ENCODE results near the gene NPR3.

DNA sequence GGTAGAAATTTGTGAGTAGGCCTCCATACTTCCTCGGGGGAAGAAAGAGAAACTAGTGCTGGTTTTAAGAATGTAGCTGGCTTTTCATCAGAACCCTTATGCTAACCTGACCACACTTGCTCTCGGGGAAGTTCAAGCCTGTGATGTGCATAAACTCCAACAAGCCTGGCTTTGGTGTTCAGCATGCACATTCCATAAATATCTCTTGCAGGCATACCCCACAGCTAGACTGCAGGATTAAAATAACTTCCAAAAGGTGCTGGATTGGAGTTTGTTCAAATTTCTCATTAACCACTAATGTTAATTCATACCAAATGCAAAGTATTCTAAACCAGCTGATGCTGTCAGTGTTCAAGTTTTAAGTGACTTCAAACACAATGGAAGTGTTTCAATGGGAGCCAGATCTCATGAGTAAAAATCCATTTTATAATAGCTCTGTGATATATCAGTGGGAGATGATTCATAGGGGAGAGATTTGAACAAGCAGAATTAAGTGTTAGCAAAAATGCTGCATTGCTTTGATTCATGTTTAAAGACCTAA lies 79.4 kb downstream of the NPR3 start:
- TF ChIP-seq, protein P1, sequence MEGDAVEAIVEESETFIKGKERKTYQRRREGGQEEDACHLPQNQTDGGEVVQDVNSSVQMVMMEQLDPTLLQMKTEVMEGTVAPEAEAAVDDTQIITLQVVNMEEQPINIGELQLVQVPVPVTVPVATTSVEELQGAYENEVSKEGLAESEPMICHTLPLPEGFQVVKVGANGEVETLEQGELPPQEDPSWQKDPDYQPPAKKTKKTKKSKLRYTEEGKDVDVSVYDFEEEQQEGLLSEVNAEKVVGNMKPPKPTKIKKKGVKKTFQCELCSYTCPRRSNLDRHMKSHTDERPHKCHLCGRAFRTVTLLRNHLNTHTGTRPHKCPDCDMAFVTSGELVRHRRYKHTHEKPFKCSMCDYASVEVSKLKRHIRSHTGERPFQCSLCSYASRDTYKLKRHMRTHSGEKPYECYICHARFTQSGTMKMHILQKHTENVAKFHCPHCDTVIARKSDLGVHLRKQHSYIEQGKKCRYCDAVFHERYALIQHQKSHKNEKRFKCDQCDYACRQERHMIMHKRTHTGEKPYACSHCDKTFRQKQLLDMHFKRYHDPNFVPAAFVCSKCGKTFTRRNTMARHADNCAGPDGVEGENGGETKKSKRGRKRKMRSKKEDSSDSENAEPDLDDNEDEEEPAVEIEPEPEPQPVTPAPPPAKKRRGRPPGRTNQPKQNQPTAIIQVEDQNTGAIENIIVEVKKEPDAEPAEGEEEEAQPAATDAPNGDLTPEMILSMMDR (conservative IDR thresholded peaks at IDR 0.05) = no peak
- TF ChIP-seq EZH2 (IDR thresholded peaks at IDR 0.05; ENCODE audit: low read depth) = no peak
